Choroid plexus epithelial cell (primary cell): ENCODE data around the gene BPIFB2.

Experiments
- DNase-seq: peaks from one replicate; pipeline ENCODE4 v3.0.0-alpha.2; 2010; ENCODE audit warnings: low read depth
- H3K4me3 ChIP-seq: 2 replicates; pipeline ENCODE4 v1.5.1; 2011; ENCODE audit warnings: low read depth, mild to moderate bottlenecking, control low read depth, low read length, moderate library complexity
- TF ChIP-seq, protein P1 (sequence below): conservative IDR thresholded peaks from 2 replicates; pipeline ENCODE4 v1.5.1; 2011; ENCODE audit warnings: low read depth, mild to moderate bottlenecking, control low read depth, inconsistent platforms, low read length, moderate library complexity

Gene BPIFB2

DNA sequence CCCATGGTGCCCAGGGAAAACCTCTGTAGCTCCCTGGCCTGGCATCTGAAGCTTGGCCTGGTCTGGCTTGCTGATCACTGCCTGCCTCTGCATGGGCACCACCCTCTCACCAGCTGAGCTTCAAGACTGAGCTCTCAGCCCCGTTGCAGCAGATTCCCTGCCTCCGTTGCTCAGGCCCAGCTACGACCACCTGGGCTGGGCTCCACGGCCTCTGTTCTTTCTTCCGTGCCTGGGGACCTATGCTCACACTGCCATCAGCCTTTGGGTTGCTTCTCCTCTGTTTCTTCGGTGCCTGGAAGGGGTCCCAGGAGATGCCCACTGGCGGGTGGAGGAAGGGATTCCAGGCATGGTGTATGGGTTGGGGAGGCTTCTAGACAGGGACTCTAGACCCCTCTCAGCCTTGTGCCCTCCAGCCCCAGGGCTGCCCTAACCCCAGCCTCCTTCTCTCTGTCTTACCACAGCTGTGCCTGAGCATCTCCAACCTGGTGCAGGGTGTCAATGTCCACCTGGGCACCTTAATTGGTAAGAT, 9.1 kb downstream of the BPIFB2 start:
- no peak for DNase-seq
- TF ChIP-seq, protein P1, sequence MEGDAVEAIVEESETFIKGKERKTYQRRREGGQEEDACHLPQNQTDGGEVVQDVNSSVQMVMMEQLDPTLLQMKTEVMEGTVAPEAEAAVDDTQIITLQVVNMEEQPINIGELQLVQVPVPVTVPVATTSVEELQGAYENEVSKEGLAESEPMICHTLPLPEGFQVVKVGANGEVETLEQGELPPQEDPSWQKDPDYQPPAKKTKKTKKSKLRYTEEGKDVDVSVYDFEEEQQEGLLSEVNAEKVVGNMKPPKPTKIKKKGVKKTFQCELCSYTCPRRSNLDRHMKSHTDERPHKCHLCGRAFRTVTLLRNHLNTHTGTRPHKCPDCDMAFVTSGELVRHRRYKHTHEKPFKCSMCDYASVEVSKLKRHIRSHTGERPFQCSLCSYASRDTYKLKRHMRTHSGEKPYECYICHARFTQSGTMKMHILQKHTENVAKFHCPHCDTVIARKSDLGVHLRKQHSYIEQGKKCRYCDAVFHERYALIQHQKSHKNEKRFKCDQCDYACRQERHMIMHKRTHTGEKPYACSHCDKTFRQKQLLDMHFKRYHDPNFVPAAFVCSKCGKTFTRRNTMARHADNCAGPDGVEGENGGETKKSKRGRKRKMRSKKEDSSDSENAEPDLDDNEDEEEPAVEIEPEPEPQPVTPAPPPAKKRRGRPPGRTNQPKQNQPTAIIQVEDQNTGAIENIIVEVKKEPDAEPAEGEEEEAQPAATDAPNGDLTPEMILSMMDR: no peak
- no peak overlapping the region for H3K4me3 ChIP-seq

DNA sequence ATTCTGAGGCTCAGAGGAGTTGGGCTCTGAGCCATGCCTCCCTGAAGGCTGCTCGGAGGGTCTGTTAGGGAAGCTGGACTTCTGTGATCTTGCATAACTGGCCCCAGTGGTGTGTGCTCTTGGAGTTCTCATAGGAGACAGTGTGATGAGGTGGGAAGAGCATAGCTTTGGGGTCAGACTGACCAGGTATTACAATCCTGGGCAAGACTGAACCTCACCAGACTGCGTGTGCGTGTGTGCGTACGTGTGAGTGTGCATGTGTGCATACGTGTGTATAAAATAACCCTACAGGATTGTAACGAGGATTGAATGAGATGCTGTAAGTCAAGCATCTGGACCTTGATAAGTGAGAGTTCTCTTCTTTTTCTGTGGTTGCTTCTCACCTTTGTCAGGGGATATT, 10.0 kb downstream of the BPIFB2 start:
- TF ChIP-seq, protein P1: no peak
- DNase-seq: no peak
- H3K4me3 ChIP-seq: no peak overlapping the region

DNA sequence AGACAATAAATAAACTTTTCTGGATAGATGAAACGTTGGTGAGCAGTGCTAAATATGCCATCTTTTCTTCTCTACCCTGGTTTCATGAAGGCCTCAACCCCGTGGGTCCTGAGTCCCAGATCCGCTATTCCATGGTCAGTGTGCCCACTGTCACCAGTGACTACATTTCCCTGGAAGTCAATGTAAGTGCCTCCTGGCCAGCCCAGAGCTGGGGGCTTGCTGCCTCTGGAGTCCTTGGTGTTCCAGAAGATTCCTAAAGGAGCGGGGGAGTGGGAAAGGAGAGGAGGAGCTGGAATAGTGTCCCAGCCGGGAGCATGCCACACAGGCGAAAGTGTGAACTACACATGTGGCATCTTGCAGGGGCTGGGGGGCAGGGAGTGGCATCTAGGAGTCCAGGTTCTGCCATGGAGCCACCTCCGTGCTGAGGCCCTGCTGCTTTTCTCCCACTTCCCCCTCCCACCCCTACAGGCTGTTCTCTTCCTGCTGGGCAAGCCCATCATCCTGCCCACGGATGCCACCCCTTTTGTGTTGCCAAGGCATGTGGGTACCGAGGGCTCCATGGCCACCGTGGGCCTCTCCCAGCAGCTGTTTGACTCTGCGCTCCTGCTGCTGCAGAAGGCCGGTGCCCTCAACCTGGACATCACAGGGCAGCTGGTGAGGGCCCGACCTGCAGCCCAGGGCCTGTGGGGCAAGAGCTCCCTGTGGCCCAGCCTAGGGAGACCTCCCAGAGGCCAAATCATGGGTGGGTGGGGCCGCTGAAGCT, 10.8 kb downstream of the BPIFB2 start:
- DNase-seq: no peak
- H3K4me3 ChIP-seq: no peak overlapping the region
- TF ChIP-seq, protein P1: no peak

DNA sequence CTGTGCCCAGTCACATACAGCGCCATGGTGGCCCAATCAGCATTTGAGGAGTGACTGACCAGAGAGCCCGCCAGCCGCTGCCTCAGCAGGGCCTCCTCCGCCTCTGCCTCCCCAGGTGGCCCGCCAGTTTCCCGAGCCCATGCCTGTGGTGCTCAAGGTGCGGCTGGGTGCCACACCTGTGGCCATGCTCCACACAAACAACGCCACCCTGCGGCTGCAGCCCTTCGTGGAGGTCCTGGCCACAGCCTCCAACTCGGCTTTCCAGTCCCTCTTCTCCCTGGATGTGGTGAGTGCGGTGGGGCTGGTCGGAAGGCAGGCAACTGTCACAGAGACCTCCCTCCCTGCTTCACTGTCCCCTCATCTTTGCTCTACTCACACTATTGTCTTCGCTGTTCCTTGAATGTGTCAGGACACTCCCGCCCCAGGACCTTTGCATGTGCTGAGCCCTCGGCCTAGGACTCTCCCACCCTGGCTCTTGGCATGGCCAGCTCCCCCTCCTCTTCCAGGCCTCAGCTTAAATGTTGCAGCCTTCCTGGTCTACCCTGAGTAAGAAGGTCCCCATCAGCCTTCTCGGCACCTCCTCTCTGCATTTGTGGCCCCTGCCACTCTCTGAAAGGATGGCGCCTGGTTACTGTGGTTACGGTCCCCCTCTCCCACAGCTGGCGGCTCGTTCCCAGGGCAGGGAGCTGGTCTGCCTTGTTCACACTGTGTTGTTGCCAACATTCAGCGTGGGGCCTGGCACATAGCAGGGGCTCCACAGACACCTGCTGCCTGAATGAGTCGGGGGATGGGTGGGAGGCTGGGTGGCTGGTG, 12.2 kb downstream of the BPIFB2 start:
- no peak overlapping the region for H3K4me3 ChIP-seq
- TF ChIP-seq, protein P1: no peak
- no peak for DNase-seq

DNA sequence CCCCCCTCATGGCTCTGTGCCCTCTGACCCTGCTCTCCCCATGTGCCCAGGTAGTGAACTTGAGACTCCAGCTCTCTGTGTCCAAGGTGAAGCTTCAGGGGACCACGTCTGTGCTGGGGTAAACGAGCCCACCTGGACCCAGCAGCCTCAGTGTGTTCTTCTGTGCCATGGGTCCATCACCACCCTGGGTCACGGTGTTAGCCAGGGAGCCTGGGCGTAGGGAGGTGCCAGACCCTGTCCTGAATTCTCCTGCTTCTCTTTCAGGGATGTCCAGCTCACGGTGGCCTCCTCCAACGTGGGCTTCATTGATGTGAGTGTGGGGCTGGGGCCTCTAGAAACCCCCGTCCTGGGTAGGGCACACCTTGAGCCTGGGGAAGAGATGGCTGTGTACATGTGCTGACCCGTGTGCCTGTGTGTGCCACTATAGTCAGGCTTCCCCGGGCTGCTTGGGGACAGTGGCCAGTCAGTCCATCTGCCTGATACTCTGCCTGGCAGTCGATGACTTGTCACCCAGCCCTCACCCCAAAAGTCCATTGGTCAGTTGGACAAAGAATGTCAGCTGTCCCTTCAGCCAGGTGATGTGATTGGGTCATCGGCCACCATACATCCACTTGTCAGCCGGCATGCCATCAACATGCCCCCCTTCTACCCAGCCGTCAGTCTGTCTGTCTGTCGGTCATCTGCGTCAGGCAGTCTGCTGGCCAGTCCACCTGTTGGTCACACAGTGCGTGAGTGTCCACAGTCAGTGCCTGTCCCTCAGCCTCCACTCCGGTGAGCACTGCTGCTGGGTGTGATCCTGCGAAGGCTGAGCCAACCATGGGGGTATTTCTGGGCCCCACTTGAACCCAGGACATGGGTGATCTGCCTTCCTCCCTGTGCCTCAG, 13.0 kb downstream of the BPIFB2 start:
- TF ChIP-seq, protein P1: no peak
- no peak for DNase-seq
- H3K4me3 ChIP-seq: no peak overlapping the region

DNA sequence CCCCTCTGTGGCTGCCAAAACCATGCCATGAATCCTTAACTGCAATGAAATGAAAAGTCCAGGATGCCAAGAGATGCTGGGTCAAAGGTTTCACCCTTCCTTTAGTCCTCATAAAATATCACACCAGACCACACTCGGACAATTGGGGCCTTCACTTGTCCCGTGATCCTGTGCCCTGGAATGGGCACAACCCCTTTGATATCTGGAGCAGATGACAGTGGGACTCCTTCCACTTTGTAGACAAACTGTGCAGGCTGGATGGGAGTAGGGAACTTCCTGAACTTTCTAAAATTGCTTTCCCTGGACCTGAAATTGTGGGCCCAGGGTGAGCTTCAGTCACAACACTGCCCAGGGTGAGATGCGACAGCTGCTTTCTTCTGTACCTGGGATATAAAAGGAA, 14.4 kb downstream of the BPIFB2 start:
- no peak overlapping the region for H3K4me3 ChIP-seq
- DNase-seq: no peak
- TF ChIP-seq, protein P1: no peak
